Inferior parietal cortex (tissue), 1 donor: Measurements from ENCODE around the gene VGLL2.

Source experiments
- DNase-seq: peaks from one replicate; pipeline ENCODE4 v3.0.0-alpha.2; 2016; ENCODE audit errors: extremely low spot score

Gene VGLL2

GRCh38 chr6:117268924-117269323 is 3.6 kb downstream of the VGLL2 start:
- no peak for DNase-seq

GRCh38 chr6:117269638-117270054 is 4.3 kb downstream of the VGLL2 start:
- DNase-seq: no peak

- no peak for DNase-seq
Observed at GRCh38 chr6:117270055-117270842, 4.9 kb downstream of the VGLL2 start.

GRCh38 chr6:117270843-117271507 is 5.6 kb downstream of the VGLL2 start:
- DNase-seq: no peak

GRCh38 chr6:117272032-117272866 is 6.9 kb downstream of the VGLL2 start:
- no peak for DNase-seq

GRCh38 chr6:117272891-117273290 is 7.5 kb downstream of the VGLL2 start:
- DNase-seq: no peak

GRCh38 chr6:117275205-117275604 is 9.8 kb downstream of the VGLL2 start:
- DNase-seq: no peak

GRCh38 chr6:117275711-117276110 is 10.4 kb downstream of the VGLL2 start:
- no peak for DNase-seq

GRCh38 chr6:117276778-117277316 is 11.5 kb downstream of the VGLL2 start:
- DNase-seq: no peak

GRCh38 chr6:117280922-117281321 is 15.6 kb downstream of the VGLL2 start:
- no peak for DNase-seq

GRCh38 chr6:117288083-117288715 is 22.8 kb downstream of the VGLL2 start:
- DNase-seq: no peak

GRCh38 chr6:117290173-117290846 is 25.0 kb downstream of the VGLL2 start:
- DNase-seq: no peak

GRCh38 chr6:117298941-117299340 is 33.6 kb downstream of the VGLL2 start:
- no peak for DNase-seq

- DNase-seq: no peak
Observed at GRCh38 chr6:117303323-117303722, 38.0 kb downstream of the VGLL2 start.

- DNase-seq: no peak
Observed at GRCh38 chr6:117304446-117304845, 39.1 kb downstream of the VGLL2 start.

- DNase-seq: no peak
Observed at GRCh38 chr6:117306227-117306790, 41.0 kb downstream of the VGLL2 start.

- no peak for DNase-seq
Observed at GRCh38 chr6:117307655-117308054, 42.3 kb downstream of the VGLL2 start.

GRCh38 chr6:117309069-117309468 is 43.7 kb downstream of the VGLL2 start:
- DNase-seq: no peak

- no peak for DNase-seq
Observed at GRCh38 chr6:117309611-117310010, 44.3 kb downstream of the VGLL2 start.

GRCh38 chr6:117311310-117311709 is 46.0 kb downstream of the VGLL2 start:
- DNase-seq: no peak

GRCh38 chr6:117311726-117312125 is 46.4 kb downstream of the VGLL2 start:
- DNase-seq: no peak
